PC-3 (cell line): ENCODE measurements around the gene PRR5. TPM values are rescaled to one million over a fixed set of nuclear protein-coding genes. Genes with fewer than 3 reads are reported as not detected.

ENCODE experiments used
- ATAC-seq: fragments of 200-7000 bp; cut with Tn5 transposase; 2 replicates; pipeline ENCODE4 v1.9.1; 2020; ENCODE audit warnings: mild to moderate bottlenecking, moderate library complexity
- BruUV-seq: library from RNA; stranded (reverse); fragments of 400-500 nt; replicated peaks from 2 replicates; lab custom pipeline; 2021; lab: Mats Ljungman, UMichigan
- CTCF ChIA-PET: fragments of 300-600 bp; sonication (Branson Sonifier 250); formaldehyde crosslinking; loops from one replicate; lab custom pipeline; 2022; ENCODE audit warnings: antibody characterized with exemption; lab: Charles Lee
- POLR2A ChIA-PET: fragments of 300-600 bp; sonication (Branson Sonifier 250); formaldehyde crosslinking; loops from one replicate; lab custom pipeline; 2022; ENCODE audit warnings: antibody characterized with exemption; ENCODE audit not compliant: unreplicated experiment; lab: Charles Lee
- DNase-seq: peaks from one replicate; pipeline ENCODE4 v3.0.0-alpha.2; 2015
- H2AFZ ChIP-seq: fragments of 300-600 bp; sonication (generic); 2 replicates; pipeline ENCODE4 v1.6.0; 2016; ENCODE audit warnings: antibody characterized with exemption, low read length
- H3F3A ChIP-seq: fragments of 300-600 bp; sonication (generic); one replicate; pipeline ENCODE4 v1.6.0; 2017; ENCODE audit warnings: antibody characterized with exemption, low read length, control low read depth, mild to moderate bottlenecking; ENCODE audit not compliant: unreplicated experiment
- H3K27ac ChIP-seq: fragments of 300-600 bp; sonication (generic); 2 replicates; pipeline ENCODE4 v1.5.1; 2016; ENCODE audit warnings: mild to moderate bottlenecking, low read length
- H3K27me3 ChIP-seq: fragments of 300-600 bp; sonication (generic); 2 replicates; pipeline ENCODE4 v1.6.1; 2016; ENCODE audit warnings: low read length, mixed read lengths
- H3K36me3 ChIP-seq: fragments of 300-600 bp; sonication (generic); 2 replicates; pipeline ENCODE4 v1.6.1; 2016; ENCODE audit warnings: low read depth, mixed run types, low read length, mixed read lengths
- H3K4me1 ChIP-seq: fragments of 300-600 bp; sonication (generic); 2 replicates; pipeline ENCODE4 v1.5.1; 2016; ENCODE audit warnings: low read length; ENCODE audit not compliant: insufficient read depth
- H3K4me2 ChIP-seq: fragments of 300-600 bp; sonication (generic); 2 replicates; pipeline ENCODE4 v1.6.0; 2016; ENCODE audit warnings: low read length
- H3K4me3 ChIP-seq: fragments of 300-600 bp; sonication (generic); 2 replicates; pipeline ENCODE4 v1.5.1; 2016; ENCODE audit warnings: mild to moderate bottlenecking, low read length, mixed read lengths
- H3K79me2 ChIP-seq: fragments of 300-600 bp; sonication (generic); 2 replicates; pipeline ENCODE4 v1.6.1; 2017; ENCODE audit warnings: low read length, mixed read lengths
- H3K9ac ChIP-seq: fragments of 300-600 bp; sonication (generic); 2 replicates; pipeline ENCODE4 v1.6.0; 2016; ENCODE audit warnings: mild to moderate bottlenecking, low read length
- H3K9me2 ChIP-seq: fragments of 300-600 bp; sonication (generic); replicated peaks from 2 replicates; pipeline ENCODE4 v1.6.1; 2016; ENCODE audit warnings: mixed run types, low read length, mixed read lengths
- H3K9me3 ChIP-seq: fragments of 300-600 bp; sonication (generic); 2 replicates; pipeline ENCODE4 v1.6.1; 2016; ENCODE audit warnings: low read length, mixed read lengths
- H4K20me1 ChIP-seq: fragments of 300-600 bp; sonication (generic); 2 replicates; pipeline ENCODE4 v1.6.1; 2016; ENCODE audit warnings: low read length, mixed read lengths
- CTCF ChIP-seq: fragments of 300-600 bp; sonication (generic); conservative IDR thresholded peaks from 2 replicates; pipeline ENCODE4 v1.5.1; 2017; ENCODE audit warnings: antibody characterized with exemption, low read depth, mild to moderate bottlenecking, low read length
- EZH2 ChIP-seq: fragments of 300-600 bp; sonication (generic); IDR thresholded peaks from one replicate; pipeline ENCODE4 v1.6.1; 2017; ENCODE audit warnings: antibody characterized with exemption, mild to moderate bottlenecking, low read length; ENCODE audit not compliant: unreplicated experiment
- EZH2phosphoT487 ChIP-seq: fragments of 300-600 bp; sonication (generic); IDR thresholded peaks from 2 replicates; pipeline ENCODE4 v1.6.1; 2018; ENCODE audit warnings: mild to moderate bottlenecking, antibody characterized with exemption, low read length, borderline replicate concordance
- intact Hi-C: fragments of 100-400 bp; cut with micrococcal nuclease; formaldehyde crosslinking; loops from 2 replicates; pipeline ENCODE4 v1.9.0; 2023
- total RNA-seq: library from RNA; depleted of rRNA; stranded (reverse); fragments of >200 nt; gene quantifications from 2 replicates; pipeline ENCODE4 v1.2.3, GENCODE V29; 2014

PRR5 gene
- total RNA-seq, 1 experiment from 2014 or later = 14.5 TPM

- Histone ChIP-seq H3K27me3 (no peaks in the 10 kb centered on the region), H3F3A (no peaks in the 10 kb centered on the region), H3K79me2 (peaks cover 8% of the 10 kb centered on the region), H3K9ac (no peak overlapping the region), H3K4me3 (no peak overlapping the region), H2AFZ (no peak overlapping the region), H3K27ac (no peak overlapping the region), H3K36me3 (no peaks in the 10 kb centered on the region), H3K4me1 (no peaks in the 10 kb centered on the region), H3K9me2 (no peaks in the 10 kb centered on the region), H3K9me3 (no peaks in the 10 kb centered on the region), H3K4me2 (no peak overlapping the region), H4K20me1 (no peaks in the 10 kb centered on the region)
- ATAC-seq (no peak), DNase-seq (no peak)
- intact Hi-C loops = no loop called here
- no TSS peak for BruUV-seq
- POLR2A ChIA-PET = no interaction called here
- CTCF ChIA-PET = no interaction called here
- TF ChIP-seq EZH2 (no peak), CTCF (no peak), EZH2phosphoT487 (no peak)
These were observed 75.4 kb downstream of the PRR5 start for GRCh38 chr22:44777364-44777755.

- TF ChIP-seq CTCF = no peak
- TF ChIP-seq EZH2phosphoT487 = no peak
- TF ChIP-seq EZH2 = no peak
- no peak overlapping the region for H3K27ac ChIP-seq
- no peaks in the 10 kb centered on the region for H4K20me1 ChIP-seq
- no peak overlapping the region for H2AFZ ChIP-seq
- H3K9me3 ChIP-seq = no peaks in the 10 kb centered on the region
- no peaks in the 10 kb centered on the region for H3K4me1 ChIP-seq
- intact Hi-C loops = no loop called here
- no peaks in the 10 kb centered on the region for H3K27me3 ChIP-seq
- BruUV-seq = no TSS peak
- no peak overlapping the region for H3K9ac ChIP-seq
- no peaks in the 10 kb centered on the region for H3K9me2 ChIP-seq
- no peak for ATAC-seq
- POLR2A ChIA-PET = no interaction called here
- no peak overlapping the region for H3K4me2 ChIP-seq
- H3F3A ChIP-seq = no peaks in the 10 kb centered on the region
- no peaks in the 10 kb centered on the region for H3K36me3 ChIP-seq
- H3K79me2 ChIP-seq = no peaks in the 10 kb centered on the region
- no peak for DNase-seq
- no peak overlapping the region for H3K4me3 ChIP-seq
- CTCF ChIA-PET = no interaction called here
These were observed 79.0 kb downstream of the PRR5 start for GRCh38 chr22:44780876-44781449.

GRCh38 chr22:44782363-44782963, 80.5 kb downstream of the PRR5 start:
- Histone ChIP-seq H3K36me3 (no peaks in the 10 kb centered on the region), H3K27me3 (no peaks in the 10 kb centered on the region), H3K27ac (no peak overlapping the region), H3K9me2 (no peaks in the 10 kb centered on the region), H3F3A (no peaks in the 10 kb centered on the region), H3K79me2 (no peaks in the 10 kb centered on the region), H3K9me3 (no peaks in the 10 kb centered on the region), H4K20me1 (no peaks in the 10 kb centered on the region), H3K4me2 (no peak overlapping the region), H3K4me3 (no peak overlapping the region), H3K9ac (no peak overlapping the region), H2AFZ (no peak overlapping the region), H3K4me1 (no peaks in the 10 kb centered on the region)
- BruUV-seq = no TSS peak
- intact Hi-C loops = no loop called here
- CTCF ChIA-PET = no interaction called here
- DNase-seq (no peak), ATAC-seq (no peak)
- POLR2A ChIA-PET = no interaction called here
- TF ChIP-seq EZH2phosphoT487 (no peak), EZH2 (no peak), CTCF (no peak)
